ENCODE measurements around the gene ITGB1. TPM values are rescaled to one million over a fixed set of nuclear protein-coding genes. Genes with fewer than 3 reads are reported as not detected.
"Not testable (repeated sequence)": the region's sequence is repeated elsewhere in the genome, so short reads cannot be mapped to it uniquely, and the experiment has no call there.

Gene ITGB1
- total RNA-seq, 1 experiment from 2014 or later, result 953 TPM

DNA sequence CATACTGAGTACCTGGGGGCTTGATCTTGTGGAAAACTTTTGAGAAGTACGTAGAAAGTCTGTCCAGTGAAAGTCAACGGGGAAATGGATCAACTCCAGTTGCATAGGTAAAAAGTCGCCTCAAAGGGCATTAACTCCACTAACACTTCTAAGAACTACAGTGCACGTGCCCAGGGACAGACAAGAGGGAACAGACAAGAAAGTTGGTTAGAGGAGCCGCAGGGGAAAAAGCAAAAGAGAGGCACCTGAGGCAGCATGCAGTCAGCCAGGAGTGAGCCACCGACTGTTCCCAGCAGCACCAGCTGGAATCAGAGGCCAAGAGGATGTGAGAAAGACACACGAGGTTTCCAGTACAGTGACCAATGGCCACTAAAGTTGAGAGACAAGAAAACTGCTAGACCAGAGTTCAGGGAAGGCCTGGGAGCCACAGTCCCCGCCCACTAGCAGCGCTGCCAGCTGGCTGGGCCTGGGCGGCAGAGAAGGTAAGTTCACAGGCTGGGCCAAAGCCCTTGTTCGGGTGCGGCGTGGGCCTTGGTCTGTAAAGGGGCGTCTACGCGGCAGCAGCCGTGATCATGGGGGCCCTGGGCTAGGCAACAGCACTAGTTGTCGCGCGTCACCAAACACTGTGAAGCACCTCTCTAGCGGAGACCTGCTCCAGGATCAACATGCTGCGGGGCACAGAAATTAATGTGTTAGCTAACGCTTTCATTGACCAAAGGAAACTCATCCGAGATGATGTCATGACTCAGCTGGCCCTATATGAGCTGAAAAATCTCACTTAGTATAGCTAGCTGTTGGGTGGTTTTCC, 14.0 kb downstream of the ITGB1 start:
- in situ Hi-C loops (cut with HindIII; ENCODE audit: low pct_unique_long_range_greater_than_20kb, low sequenced_read_pairs), result no loop called here
- peak; percentile 89 for DNase-seq (ENCODE audit: low read depth)

DNA sequence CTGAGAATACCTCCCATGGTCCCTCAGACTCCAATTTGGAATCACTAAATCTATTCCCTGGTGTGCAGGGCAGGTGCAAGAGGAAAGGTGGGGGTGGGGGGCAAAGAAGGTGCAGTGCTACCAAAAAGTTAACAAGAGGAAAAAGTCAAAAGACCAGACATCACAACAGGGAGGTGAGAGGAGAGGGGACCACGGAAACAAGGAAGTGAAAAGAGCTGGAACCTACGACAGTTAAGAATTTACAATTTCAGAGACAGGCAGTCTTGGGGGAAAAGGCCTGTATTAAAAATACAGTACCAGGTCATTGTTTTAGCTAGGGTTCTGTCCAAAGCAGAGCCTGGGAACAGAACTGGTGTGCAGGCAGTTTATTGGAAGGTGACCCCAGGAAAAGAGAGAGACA, 14.6 kb downstream of the ITGB1 start:
- in situ Hi-C loops (cut with HindIII; ENCODE audit: low pct_unique_long_range_greater_than_20kb, low sequenced_read_pairs), result no loop called here
- no peak for DNase-seq (ENCODE audit: low read depth)

DNA sequence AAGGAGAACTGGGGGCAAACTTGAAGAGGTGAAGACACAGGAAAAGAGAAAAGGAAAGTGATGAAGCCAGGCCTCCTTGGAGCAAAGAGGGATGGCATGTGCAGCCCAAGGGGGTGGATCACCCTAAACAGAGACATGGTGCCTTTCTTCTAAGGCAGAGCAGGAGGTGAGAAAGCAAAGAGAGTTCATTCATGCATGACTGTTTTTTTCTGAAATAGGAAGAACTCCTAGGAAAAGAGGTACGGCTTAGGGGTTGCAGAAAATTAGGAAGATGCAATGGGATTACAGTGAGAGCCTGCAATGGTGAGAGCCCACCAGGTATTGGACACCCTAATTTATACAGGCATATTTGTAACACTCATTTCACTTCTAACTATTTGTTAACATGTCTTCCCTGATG, 15.9 kb downstream of the ITGB1 start:
- DNase-seq (ENCODE audit: low read depth), result no peak
- in situ Hi-C loops (cut with HindIII; ENCODE audit: low pct_unique_long_range_greater_than_20kb, low sequenced_read_pairs), result no loop called here

DNA sequence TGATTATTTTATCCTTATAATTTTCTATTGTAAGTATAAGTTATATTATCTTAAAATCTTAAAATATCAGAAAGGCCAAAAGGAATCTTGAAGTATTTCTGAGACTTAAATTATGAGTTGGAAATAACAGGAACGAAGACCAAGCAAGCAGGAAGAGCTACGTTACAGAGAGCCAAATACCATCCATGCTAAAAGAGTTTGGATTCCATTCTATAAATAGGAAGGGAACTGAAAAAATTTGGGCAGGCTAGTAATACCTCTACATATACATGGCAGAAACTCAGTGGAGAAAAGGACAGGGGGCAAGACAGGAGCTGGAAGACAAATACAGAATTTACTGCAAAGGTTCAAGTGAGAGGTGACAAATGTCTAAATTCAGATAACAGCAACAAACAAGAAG, 16.7 kb downstream of the ITGB1 start:
- DNase-seq (ENCODE audit: low read depth), result no peak
- in situ Hi-C loops (cut with HindIII; ENCODE audit: low pct_unique_long_range_greater_than_20kb, low sequenced_read_pairs), result no loop called here

DNA sequence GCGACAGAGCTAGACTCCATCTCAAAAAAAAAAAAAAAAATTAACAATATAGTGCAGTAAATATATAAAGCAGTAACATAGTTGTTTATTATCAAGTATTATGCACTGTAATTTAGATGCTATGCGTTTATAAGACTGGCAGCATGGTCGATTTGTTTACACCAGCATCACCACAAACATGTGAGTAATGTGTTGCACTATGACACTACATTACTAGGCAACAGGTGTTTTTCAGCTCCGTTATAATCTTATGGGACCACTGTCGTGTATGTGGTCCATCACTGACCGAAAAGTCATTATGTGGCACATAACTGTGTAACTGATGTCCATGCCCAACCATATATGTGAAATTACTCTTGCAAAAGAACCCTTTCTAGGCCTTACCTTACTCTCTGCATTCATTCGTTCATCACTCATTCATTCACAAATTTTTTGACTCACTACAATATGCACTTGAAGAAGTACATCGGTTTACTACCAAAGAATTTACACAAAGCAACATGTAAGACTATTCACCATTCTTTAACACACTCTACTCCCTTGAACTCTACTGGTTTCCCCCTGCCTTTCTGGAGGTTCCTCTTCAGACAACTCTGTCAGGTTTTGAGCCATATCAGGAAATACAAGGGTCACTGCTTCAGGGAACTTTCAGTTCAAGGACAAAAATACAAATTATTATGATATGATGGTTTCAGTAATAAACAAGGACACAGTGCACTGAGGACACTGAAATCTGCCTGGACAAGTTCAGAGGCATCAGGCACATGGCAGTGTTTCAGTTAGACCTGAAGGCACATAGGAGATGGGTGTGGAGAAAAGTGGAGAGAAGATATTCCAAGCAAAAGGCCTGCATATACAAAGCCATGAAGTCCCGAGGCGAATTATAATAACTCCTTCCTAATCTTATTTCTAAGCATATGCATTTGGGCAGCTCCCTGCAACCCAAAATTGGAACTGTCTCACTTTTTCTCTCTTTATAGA, 17.4 kb downstream of the ITGB1 start:
- in situ Hi-C loops (cut with HindIII; ENCODE audit: low pct_unique_long_range_greater_than_20kb, low sequenced_read_pairs), result no loop called here
- no peak for DNase-seq (ENCODE audit: low read depth)

DNA sequence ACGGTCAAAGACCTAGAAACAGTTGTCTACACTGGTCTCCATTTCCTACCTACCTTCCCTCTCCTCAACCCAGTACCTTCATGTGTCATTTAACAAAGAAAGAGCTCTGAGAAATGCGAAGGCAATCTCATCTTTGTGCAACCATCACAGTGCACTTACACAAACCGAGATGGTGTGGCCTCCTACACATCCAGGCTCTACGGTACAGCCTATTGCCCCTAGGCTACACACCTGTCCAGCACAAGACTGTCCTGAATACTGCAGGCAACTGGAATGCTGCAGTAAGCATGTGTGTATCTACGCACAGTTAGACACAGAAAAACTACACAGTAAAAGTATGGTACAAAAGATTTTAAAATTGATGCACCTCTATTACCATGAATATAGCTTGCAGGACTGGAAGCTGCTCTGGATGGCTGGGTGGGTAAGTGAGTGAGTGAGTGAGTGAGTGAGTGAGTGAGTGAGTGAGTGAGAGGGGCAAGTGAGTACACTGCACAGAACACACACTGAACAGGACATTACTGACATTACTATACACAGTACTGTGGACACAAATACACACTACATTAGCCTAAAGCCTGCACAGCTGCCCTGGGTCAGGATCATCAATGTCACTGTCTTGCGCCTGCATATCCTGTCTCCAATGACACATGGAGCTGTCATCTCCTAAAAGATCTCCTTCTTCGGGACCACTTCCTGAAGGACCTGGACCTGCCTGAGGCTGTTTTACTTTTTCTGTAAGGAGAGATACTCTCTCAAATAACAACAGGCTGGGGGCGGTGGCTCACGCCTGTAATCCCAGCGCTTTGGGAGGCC, 18.5 kb downstream of the ITGB1 start:
- in situ Hi-C loops (cut with HindIII; ENCODE audit: low pct_unique_long_range_greater_than_20kb, low sequenced_read_pairs), result no loop called here
- no peak for DNase-seq (ENCODE audit: low read depth)

DNA sequence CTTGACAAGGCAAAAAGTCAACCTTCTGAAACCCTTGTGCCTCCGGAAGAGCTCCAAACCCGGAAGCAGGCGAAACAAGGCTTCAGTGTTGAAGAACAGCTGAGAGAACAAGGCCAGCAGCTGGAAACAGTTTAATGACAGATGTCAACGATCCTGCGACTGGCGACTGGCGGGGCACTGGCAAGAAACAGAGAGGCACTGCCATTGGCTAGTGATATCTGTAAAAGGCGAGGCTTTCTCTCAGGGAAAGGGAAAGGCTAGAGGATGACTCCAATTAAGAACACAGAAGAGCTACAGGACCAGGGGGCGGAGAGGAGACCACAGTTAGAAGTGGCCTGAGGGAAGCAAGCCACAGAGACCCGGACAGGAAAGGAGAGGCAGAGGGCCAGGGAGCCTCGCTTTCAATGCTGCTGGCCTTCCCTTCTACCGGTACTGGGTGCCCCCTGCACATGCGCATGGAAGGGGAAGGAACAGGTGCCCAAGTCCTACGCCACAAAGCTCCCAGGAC, 19.4 kb downstream of the ITGB1 start:
- in situ Hi-C loops (cut with HindIII; ENCODE audit: low pct_unique_long_range_greater_than_20kb, low sequenced_read_pairs), result no loop called here

DNA sequence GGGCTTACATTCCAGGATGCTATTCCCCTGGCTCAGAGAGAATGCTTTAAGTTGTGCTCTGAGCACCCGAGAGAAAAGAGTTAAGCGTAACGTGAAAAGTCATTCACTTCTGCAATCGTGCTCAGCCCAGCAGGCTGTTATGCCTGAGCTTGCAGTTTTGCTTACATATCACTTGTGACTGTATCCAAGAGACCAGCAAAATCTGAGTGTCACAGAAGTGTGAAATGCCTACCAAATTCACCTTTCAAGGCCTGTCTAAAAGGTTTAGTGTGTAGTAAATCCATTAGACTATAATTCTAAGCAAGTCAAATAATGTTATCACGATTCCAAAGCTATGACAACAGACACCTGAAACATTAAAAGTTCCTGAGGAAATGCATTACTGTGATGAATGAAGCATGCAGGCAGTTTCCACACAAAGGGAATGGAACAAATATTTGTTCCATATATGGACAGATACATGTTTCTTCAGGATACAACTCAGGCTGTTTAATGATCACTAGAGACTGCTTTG, 20.1 kb downstream of the ITGB1 start:
- no peak for DNase-seq (ENCODE audit: low read depth)
- in situ Hi-C loops (cut with HindIII; ENCODE audit: low pct_unique_long_range_greater_than_20kb, low sequenced_read_pairs), result no loop called here

More for the DNA sequence above, 19.4 kb downstream of the ITGB1 start:
- DNase-seq (ENCODE audit: low read depth), result no peak

DNA sequence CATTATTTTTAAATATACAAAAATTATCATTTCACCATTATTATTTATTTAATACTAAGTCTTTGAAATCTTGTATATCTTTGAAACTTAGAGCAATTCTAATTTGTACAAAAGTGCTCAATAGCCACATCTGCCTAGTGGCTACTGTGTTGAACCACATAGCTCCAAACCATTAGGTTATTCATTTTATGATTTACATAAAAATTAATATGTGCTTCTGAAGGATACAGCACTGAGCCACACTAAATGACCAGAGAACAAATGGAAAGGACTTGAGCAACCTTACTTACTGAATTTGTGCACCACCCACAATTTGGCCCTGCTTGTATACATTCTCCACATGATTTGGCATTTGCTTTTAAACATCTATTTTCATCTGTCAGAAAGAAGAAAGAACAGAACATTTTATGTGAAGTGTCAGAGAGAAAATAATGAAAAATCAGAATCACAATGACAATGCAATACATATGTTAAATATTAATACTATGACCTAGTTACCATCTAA, 25.8 kb downstream of the ITGB1 start:
- in situ Hi-C loops (cut with HindIII; ENCODE audit: low pct_unique_long_range_greater_than_20kb, low sequenced_read_pairs), result no loop called here
- no peak for DNase-seq (ENCODE audit: low read depth)

DNA sequence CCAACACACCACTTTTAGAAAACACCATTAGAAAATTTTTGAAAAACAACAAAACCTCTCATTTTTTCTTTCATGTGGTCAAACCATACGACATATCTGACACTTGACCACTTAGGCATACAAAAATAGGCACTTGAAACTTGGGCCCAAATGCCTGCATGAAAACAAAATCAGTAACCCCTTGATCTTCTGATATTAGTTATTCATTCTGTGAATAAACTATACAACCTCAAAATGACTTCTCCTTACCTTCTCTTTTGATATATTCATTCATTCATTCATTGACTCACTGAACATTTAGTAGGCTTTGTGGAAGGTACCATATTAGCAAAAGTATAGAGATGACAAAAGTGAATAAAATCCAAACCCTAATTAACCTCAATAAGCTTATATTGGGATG, 26.4 kb downstream of the ITGB1 start:
- in situ Hi-C loops (cut with HindIII; ENCODE audit: low pct_unique_long_range_greater_than_20kb, low sequenced_read_pairs), result no loop called here

DNA sequence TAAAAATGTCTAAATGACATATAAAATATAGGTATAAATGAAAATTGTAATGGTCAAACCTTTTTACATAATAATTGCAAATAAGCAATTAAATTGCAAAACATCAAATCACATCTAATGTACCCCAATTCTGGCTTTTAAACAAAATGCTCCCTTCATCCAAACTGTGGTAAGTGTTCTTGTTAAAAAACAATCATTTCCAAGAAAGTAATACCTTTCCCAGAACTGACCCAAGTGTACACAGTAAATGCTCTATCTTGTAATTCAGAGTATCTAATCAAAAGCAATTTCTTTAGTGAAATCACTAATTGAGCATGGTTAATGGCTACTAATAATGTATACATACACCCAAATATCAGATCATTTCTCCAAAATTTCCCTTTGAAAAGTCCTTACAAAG, 28.0 kb downstream of the ITGB1 start:
- no peak for DNase-seq (ENCODE audit: low read depth)
- in situ Hi-C loops (cut with HindIII; ENCODE audit: low pct_unique_long_range_greater_than_20kb, low sequenced_read_pairs), result no loop called here

More for the DNA sequence above, 26.4 kb downstream of the ITGB1 start:
- no peak for DNase-seq (ENCODE audit: low read depth)

DNA sequence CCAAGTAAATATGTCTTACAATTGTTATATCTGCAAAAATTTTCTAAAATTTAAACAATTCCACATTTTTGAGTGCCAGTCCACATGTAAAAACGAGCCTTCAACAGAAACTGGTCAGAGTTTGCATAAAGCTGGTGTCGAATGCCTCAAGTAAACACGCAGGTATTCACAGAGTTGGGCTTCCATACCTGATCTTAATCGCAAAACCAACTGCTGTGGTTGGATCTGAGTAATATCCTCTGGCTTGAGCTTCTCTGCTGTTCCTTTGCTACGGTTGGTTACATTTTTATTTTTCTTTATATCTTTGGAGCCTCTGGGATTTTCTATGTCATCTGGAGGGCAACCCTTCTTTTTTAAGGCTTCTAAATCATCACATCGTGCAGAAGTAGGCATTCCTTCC, 28.4 kb downstream of the ITGB1 start:
- in situ Hi-C loops (cut with HindIII; ENCODE audit: low pct_unique_long_range_greater_than_20kb, low sequenced_read_pairs), result no loop called here
- DNase-seq (ENCODE audit: low read depth), result peak; percentile 71

DNA sequence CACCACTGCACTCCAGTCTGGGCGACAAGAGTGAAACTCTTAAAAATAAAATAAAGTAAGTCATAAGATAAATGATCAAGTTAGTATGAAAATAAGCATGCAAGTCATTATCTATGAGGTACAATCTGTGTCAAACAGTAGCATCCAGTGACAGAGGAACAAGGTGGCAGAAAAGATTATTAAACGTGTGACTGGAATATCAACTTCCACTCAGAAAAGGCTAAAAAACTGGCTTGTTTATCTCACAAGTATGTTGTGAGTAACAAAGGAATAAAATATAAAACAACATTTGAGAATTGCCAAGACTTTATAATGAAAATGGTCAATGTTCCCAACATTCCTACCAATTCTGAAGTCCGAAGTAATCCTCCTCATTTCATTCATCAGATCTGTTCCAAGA, 30.3 kb downstream of the ITGB1 start:
- in situ Hi-C loops (cut with HindIII; ENCODE audit: low pct_unique_long_range_greater_than_20kb, low sequenced_read_pairs), result no loop called here

DNA sequence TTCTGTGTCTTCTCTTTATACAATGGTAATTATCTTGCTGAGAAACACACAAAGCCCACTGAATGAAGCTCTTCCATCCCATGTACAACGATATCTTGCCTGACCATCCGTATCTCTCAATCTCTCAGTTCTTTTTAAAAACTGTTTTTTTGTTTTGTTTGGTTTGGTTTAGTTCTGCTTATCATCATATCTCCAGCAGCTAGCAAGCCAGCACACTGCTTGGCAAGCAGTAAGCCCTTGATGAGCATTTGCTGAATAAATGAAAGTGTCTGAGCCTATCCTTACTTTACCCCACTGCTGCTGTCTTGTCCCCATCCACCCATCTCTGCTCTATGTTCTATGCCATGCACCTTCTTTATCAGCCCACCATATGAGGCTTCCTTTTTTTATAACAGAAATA, 34.2 kb downstream of the ITGB1 start:
- in situ Hi-C loops (cut with HindIII; ENCODE audit: low pct_unique_long_range_greater_than_20kb, low sequenced_read_pairs), result no loop called here
- DNase-seq (ENCODE audit: low read depth), result no peak

More for the DNA sequence above, 30.3 kb downstream of the ITGB1 start:
- DNase-seq (ENCODE audit: low read depth), result no peak

DNA sequence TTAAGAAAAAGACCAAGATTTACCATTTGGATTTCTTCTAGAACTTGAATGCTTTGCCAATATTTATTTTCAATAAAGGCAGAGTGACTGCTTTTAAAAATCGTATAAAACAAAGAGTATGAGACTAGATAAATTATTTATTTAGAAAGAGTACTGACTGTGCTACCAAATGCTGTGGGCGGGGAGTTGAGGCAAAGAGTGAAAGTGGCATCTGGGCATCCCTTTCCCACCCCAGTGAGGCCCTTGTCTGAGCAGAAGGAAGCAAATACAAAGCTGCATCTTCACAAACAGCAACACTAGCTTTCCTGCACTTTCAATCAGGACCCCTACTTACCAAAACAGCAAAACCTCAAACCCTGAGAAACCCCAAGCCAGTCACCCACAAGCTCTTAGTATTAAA, 34.9 kb downstream of the ITGB1 start:
- DNase-seq (ENCODE audit: low read depth), result no peak
- in situ Hi-C loops (cut with HindIII; ENCODE audit: low pct_unique_long_range_greater_than_20kb, low sequenced_read_pairs), result no loop called here

DNA sequence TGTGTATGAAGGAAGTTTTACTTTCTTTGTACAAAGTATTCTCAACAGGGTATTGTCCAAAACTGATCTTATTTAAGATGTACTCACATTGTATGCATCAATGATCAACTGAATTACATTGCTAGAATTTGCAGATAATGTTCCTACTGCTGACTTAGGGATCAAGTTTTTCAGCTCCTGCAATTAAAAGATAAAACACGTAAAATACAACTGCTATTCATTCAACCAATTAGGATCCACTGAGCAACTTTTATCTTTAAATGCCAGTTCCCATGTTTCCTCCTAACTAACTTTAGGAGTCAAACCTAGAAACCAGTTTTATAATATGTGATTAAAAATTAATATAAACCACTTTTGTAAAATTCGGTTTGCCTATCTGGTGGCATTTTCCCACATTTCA, 35.9 kb downstream of the ITGB1 start:
- in situ Hi-C loops (cut with HindIII; ENCODE audit: low pct_unique_long_range_greater_than_20kb, low sequenced_read_pairs), result no loop called here
- no peak for DNase-seq (ENCODE audit: low read depth)

DNA sequence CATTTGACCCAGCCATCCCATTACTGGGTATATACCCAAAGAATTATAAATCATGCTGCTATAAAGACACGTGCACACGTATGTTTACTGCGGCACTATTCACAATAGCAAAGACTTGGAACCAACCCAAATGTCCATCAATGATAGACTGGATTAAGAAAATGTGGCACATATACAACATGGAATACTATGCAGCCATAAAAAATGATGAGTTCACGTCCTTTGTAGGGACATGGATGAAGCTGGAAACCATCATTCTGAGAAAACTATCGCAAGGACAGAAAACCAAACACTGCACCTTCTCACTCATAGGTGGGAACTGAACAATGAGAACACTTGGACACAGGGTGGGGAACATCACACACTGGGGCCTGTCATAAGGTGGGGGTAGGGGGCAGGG, 40.2 kb downstream of the ITGB1 start:
- in situ Hi-C loops (cut with HindIII; ENCODE audit: low pct_unique_long_range_greater_than_20kb, low sequenced_read_pairs), result not testable (repeated sequence)

More for the DNA sequence above, 40.2 kb downstream of the ITGB1 start:
- DNase-seq (ENCODE audit: low read depth), result not testable (repeated sequence)

All from Caki2 (cell line).